Naive thymus-derived CD4-positive, alpha-beta T cell (primary cell): ENCODE results near the gene CALN1. TPM values are rescaled to one million over a fixed set of nuclear protein-coding genes. Genes with fewer than 3 reads are reported as not detected.

Experiments used
- ATAC-seq: fragments of 150-1000 bp; cut with Tn5 transposase; 2 replicates; pipeline ENCODE4 v1.10.0; 2021; ENCODE audit warnings: mild to moderate bottlenecking, moderate library complexity
- CTCF ChIA-PET: fragments of 350-600 bp; sonication (Branson Sonifier 250); formaldehyde crosslinking; loops from one replicate; lab custom pipeline; 2021; ENCODE audit warnings: antibody characterized with exemption; lab: Charles Lee
- POLR2A ChIA-PET: fragments of 350-600 bp; sonication (Branson Sonifier 250); formaldehyde crosslinking; loops from one replicate; lab custom pipeline; 2021; ENCODE audit warnings: antibody characterized with exemption, inconsistent platforms; lab: Charles Lee
- DNase-seq, 9 donors: peaks; one replicate each; pipeline versions ENCODE4 v3.0.0 to v3.0.0-alpha.2; 2020 to 2022; ENCODE audit warnings: mixed read lengths in 1 of 9
- H3K27ac ChIP-seq: one replicate; pipeline ENCODE4 v1.7.0; 2013; ENCODE audit warnings: mild to moderate bottlenecking, low read depth, low read length, moderate library complexity
- H3K27me3 ChIP-seq, 2 donors: one replicate each; pipeline ENCODE4 v1.7.0; 2013; ENCODE audit warnings: low read length in 2 of 2, mild to moderate bottlenecking in 2 of 2, moderate library complexity in 2 of 2; ENCODE audit not compliant: control insufficient read depth in 2 of 2, insufficient read depth in 2 of 2
- H3K36me3 ChIP-seq, 3 experiments: 1 replicate in 2 of 3; 2 replicates in 1 of 3; pipeline ENCODE4 v1.7.0; 2013; ENCODE audit warnings: low read length in 3 of 3, mild to moderate bottlenecking in 3 of 3, moderate library complexity in 1 of 3; ENCODE audit not compliant: insufficient read depth in 3 of 3, control insufficient read depth in 2 of 3
- H3K4me1 ChIP-seq, 2 donors: one replicate each; pipeline ENCODE4 v1.7.0; 2013; ENCODE audit warnings: low read length in 2 of 2, mild to moderate bottlenecking in 2 of 2, moderate library complexity in 1 of 2; ENCODE audit not compliant: control insufficient read depth in 2 of 2, insufficient read depth in 2 of 2
- H3K4me3 ChIP-seq: 2 replicates; pipeline ENCODE4 v1.7.0; 2013; ENCODE audit warnings: mild to moderate bottlenecking, low read length
- H3K9me3 ChIP-seq, 3 experiments: 1 replicate in 2 of 3; 2 replicates in 1 of 3; pipeline ENCODE4 v1.7.0; 2013; ENCODE audit warnings: low read length in 3 of 3; ENCODE audit not compliant: control insufficient read depth in 2 of 3
- H3K27ac Mint-ChIP-seq, 9 donors: one replicate each; pipeline ENCODE4 v1.8.0; 2020 to 2022; ENCODE audit warnings: mixed read lengths in 9 of 9, mild to moderate bottlenecking in 8 of 9, moderate library complexity in 5 of 9, inconsistent platforms in 2 of 9
- H3K27me3 Mint-ChIP-seq, 5 donors: one replicate each; pipeline ENCODE4 v1.8.0; 2021 to 2022; ENCODE audit warnings: mixed read lengths in 5 of 5, mild to moderate bottlenecking in 1 of 5
- H3K36me3 Mint-ChIP-seq, 5 donors: one replicate each; pipeline ENCODE4 v1.8.0; 2020 to 2022; ENCODE audit warnings: mixed read lengths in 5 of 5, mild to moderate bottlenecking in 3 of 5, inconsistent platforms in 1 of 5
- H3K4me1 Mint-ChIP-seq, 7 donors: one replicate each; pipeline ENCODE4 v1.8.0; 2020 to 2022; ENCODE audit warnings: mixed read lengths in 7 of 7, mild to moderate bottlenecking in 3 of 7, inconsistent platforms in 1 of 7
- H3K4me3 Mint-ChIP-seq, 10 donors: one replicate each; pipeline ENCODE4 v1.8.0; 2020 to 2022; ENCODE audit warnings: mild to moderate bottlenecking in 10 of 10, mixed read lengths in 10 of 10, moderate library complexity in 6 of 10, inconsistent platforms in 2 of 10
- H3K9me3 Mint-ChIP-seq, 11 donors: one replicate each; pipeline ENCODE4 v1.8.0; 2020 to 2022; ENCODE audit warnings: mixed read lengths in 11 of 11, mild to moderate bottlenecking in 4 of 11, inconsistent platforms in 1 of 11, moderate library complexity in 1 of 11
- intact Hi-C, 2 donors: fragments of 100-400 bp; cut with micrococcal nuclease; formaldehyde crosslinking; loops; one replicate each; pipeline ENCODE4 v1.15.1; 2023
- polyA plus RNA-seq, 2 donors: library from polyadenylated mRNA; unstranded; fragments of 300-500 nt; fragmentation: Illumina TruSeq; gene quantifications; one replicate each; pipeline ENCODE4 v1.2.3, GENCODE V29; 2021
- total RNA-seq, 6 experiments: library from RNA in 5 of 6; stranded (reverse) in 5 of 6; gene quantifications; 1 replicate in 5 of 6; 2 replicates in 1 of 6; pipeline ENCODE4 v1.2.3 and lab custom pipeline; 2021 to 2026

Gene CALN1
- total and polyA plus RNA-seq, 7 experiments from 2014 or later = 0.03 to 0.17 TPM; not detected in 5

- ChIA-PET CTCF (no interaction called here), POLR2A (no interaction called here)
- Mint-ChIP-seq H3K36me3 (no peaks in the 10 kb centered on the region), H3K4me3 (no peak overlapping the region), H3K9me3 (peaks cover 0 to 13% (median 3%) of the 10 kb centered on the region in 11 donors), H3K4me1 (no peaks in the 10 kb centered on the region), H3K27me3 (no peaks in the 10 kb centered on the region), H3K27ac (no peak overlapping the region)
- Histone ChIP-seq H3K36me3 (no peaks in the 10 kb centered on the region), H3K27me3 (no peaks in the 10 kb centered on the region), H3K9me3 (no peaks in the 10 kb centered on the region), H3K27ac (no peak overlapping the region), H3K4me3 (no peak overlapping the region), H3K4me1 (no peaks in the 10 kb centered on the region)
- DNase-seq (no peak), ATAC-seq (no peak)
- intact Hi-C loops = no loop called here
Observed at GRCh38 chr7:72258074-72258473, 154.1 kb downstream of the CALN1 start.

GRCh38 chr7:72254455-72254854, 157.7 kb downstream of the CALN1 start:
- Mint-ChIP-seq H3K9me3 (peaks cover 3 to 27% (median 11%) of the 10 kb centered on the region in 11 donors), H3K27me3 (no peaks in the 10 kb centered on the region), H3K36me3 (no peaks in the 10 kb centered on the region), H3K27ac (no peak overlapping the region), H3K4me1 (no peaks in the 10 kb centered on the region), H3K4me3 (no peak overlapping the region)
- POLR2A ChIA-PET = no interaction called here
- Histone ChIP-seq H3K4me3 (no peak overlapping the region), H3K9me3 (no peaks in the 10 kb centered on the region), H3K36me3 (no peaks in the 10 kb centered on the region), H3K27ac (no peak overlapping the region), H3K4me1 (no peaks in the 10 kb centered on the region), H3K27me3 (no peaks in the 10 kb centered on the region)
- DNase-seq = no peak
- intact Hi-C loops = no loop called here
- ATAC-seq = no peak
- CTCF ChIA-PET = interaction anchor here (0.6 kb wide), 1 partner anchor 457 kb away, joined by 3 read pairs; no protein-coding TSS in a partner anchor

- H3K9me3 ChIP-seq = no peaks in the 10 kb centered on the region
Observed at GRCh38 chr7:72249106-72249505, 163.0 kb downstream of the CALN1 start.

GRCh38 chr7:72244826-72245398, 167.2 kb downstream of the CALN1 start:
- H3K27ac ChIP-seq = no peak overlapping the region
- no peak overlapping the region for H3K4me3 Mint-ChIP-seq
- no peak overlapping the region for H3K4me3 ChIP-seq
- no peaks in the 10 kb centered on the region for H3K4me1 Mint-ChIP-seq
- intact Hi-C loops = no loop called here
- peaks cover 0 to 4% (median 0%) of the 10 kb centered on the region in 5 donors for H3K27me3 Mint-ChIP-seq
- no peaks in the 10 kb centered on the region for H3K9me3 ChIP-seq
- no peak for DNase-seq
- no peaks in the 10 kb centered on the region for H3K36me3 ChIP-seq
- no peak for ATAC-seq
- peaks cover 0 to 5% (median 0%) of the 10 kb centered on the region in 5 donors for H3K36me3 Mint-ChIP-seq
- H3K27me3 ChIP-seq = no peaks in the 10 kb centered on the region
- peaks cover 6 to 22% (median 10%) of the 10 kb centered on the region in 11 donors for H3K9me3 Mint-ChIP-seq
- POLR2A ChIA-PET = no interaction called here
- H3K4me1 ChIP-seq = no peaks in the 10 kb centered on the region
- no peak overlapping the region for H3K27ac Mint-ChIP-seq
- CTCF ChIA-PET = no interaction called here

More at GRCh38 chr7:72249106-72249505, 163.0 kb downstream of the CALN1 start:
- Histone ChIP-seq H3K27me3 (no peaks in the 10 kb centered on the region), H3K4me3 (no peak overlapping the region), H3K4me1 (no peaks in the 10 kb centered on the region), H3K27ac (no peak overlapping the region), H3K36me3 (no peaks in the 10 kb centered on the region)
- ChIA-PET POLR2A (no interaction called here), CTCF (no interaction called here)
- DNase-seq (no peak), ATAC-seq (no peak)
- peaks cover 6 to 34% (median 16%) of the 10 kb centered on the region in 11 donors for H3K9me3 Mint-ChIP-seq
- H3K27ac Mint-ChIP-seq = no peak overlapping the region
- no peaks in the 10 kb centered on the region for H3K27me3 Mint-ChIP-seq
- H3K4me1 Mint-ChIP-seq = no peaks in the 10 kb centered on the region
- peaks cover 0 to 5% (median 0%) of the 10 kb centered on the region in 5 donors for H3K36me3 Mint-ChIP-seq
- no peak overlapping the region for H3K4me3 Mint-ChIP-seq
- intact Hi-C loops = no loop called here

- Histone ChIP-seq H3K4me3 (no peak overlapping the region), H3K9me3 (no peaks in the 10 kb centered on the region), H3K4me1 (no peaks in the 10 kb centered on the region), H3K27ac (no peak overlapping the region), H3K27me3 (no peaks in the 10 kb centered on the region), H3K36me3 (no peaks in the 10 kb centered on the region)
- ChIA-PET CTCF (no interaction called here), POLR2A (no interaction called here)
- Mint-ChIP-seq H3K27me3 (peaks cover 0 to 4% (median 0%) of the 10 kb centered on the region in 5 donors), H3K9me3 (peaks cover 2 to 13% (median 5%) of the 10 kb centered on the region in 11 donors), H3K4me3 (no peak overlapping the region), H3K36me3 (peaks cover 0 to 1% (median 0%) of the 10 kb centered on the region in 5 donors), H3K27ac (no peak overlapping the region), H3K4me1 (no peaks in the 10 kb centered on the region)
- DNase-seq (no peak), ATAC-seq (no peak)
- intact Hi-C loops = no loop called here
Observed at GRCh38 chr7:72243329-72243728, 168.8 kb downstream of the CALN1 start.

- no peak overlapping the region for H3K27ac Mint-ChIP-seq
- no peaks in the 10 kb centered on the region for H3K27me3 ChIP-seq
- no peaks in the 10 kb centered on the region for H3K4me1 ChIP-seq
- ATAC-seq (no peak), DNase-seq (no peak)
- no peaks in the 10 kb centered on the region for H3K36me3 ChIP-seq
- peaks cover 0 to 12% (median 2%) of the 10 kb centered on the region in 11 donors for H3K9me3 Mint-ChIP-seq
- H3K4me1 Mint-ChIP-seq = no peaks in the 10 kb centered on the region
- no peak overlapping the region for H3K27ac ChIP-seq
- intact Hi-C loops = no loop called here
- no peaks in the 10 kb centered on the region for H3K36me3 Mint-ChIP-seq
- H3K27me3 Mint-ChIP-seq = no peaks in the 10 kb centered on the region
- no peak overlapping the region for H3K4me3 Mint-ChIP-seq
- CTCF ChIA-PET = no interaction called here
- H3K4me3 ChIP-seq = no peak overlapping the region
- H3K9me3 ChIP-seq = no peaks in the 10 kb centered on the region
- POLR2A ChIA-PET = no interaction called here
Observed at GRCh38 chr7:72235351-72235750, 176.8 kb downstream of the CALN1 start.

- Mint-ChIP-seq H3K9me3 (peaks cover 0 to 15% (median 4%) of the 10 kb centered on the region in 11 donors), H3K27me3 (no peaks in the 10 kb centered on the region), H3K36me3 (no peaks in the 10 kb centered on the region), H3K4me3 (no peak overlapping the region), H3K4me1 (no peaks in the 10 kb centered on the region), H3K27ac (no peak overlapping the region)
- Histone ChIP-seq H3K4me3 (no peak overlapping the region), H3K27ac (no peak overlapping the region), H3K9me3 (no peaks in the 10 kb centered on the region), H3K27me3 (no peaks in the 10 kb centered on the region), H3K4me1 (no peaks in the 10 kb centered on the region), H3K36me3 (no peaks in the 10 kb centered on the region)
- CTCF ChIA-PET = no interaction called here
- DNase-seq (no peak), ATAC-seq (no peak)
- intact Hi-C loops = no loop called here
- POLR2A ChIA-PET = no interaction called here
Observed at GRCh38 chr7:72234086-72234485, 178.1 kb downstream of the CALN1 start.
